Measurements from ENCODE around the gene FGF3. TPM values are rescaled to one million over a fixed set of nuclear protein-coding genes. Genes with fewer than 3 reads are reported as not detected.
"Not testable (repeated sequence)": the region's sequence is repeated elsewhere in the genome, so short reads cannot be mapped to it uniquely, and the experiment has no call there.

FGF3 gene
- total RNA-seq, 1 experiment from 2014 or later, result not detected

DNA sequence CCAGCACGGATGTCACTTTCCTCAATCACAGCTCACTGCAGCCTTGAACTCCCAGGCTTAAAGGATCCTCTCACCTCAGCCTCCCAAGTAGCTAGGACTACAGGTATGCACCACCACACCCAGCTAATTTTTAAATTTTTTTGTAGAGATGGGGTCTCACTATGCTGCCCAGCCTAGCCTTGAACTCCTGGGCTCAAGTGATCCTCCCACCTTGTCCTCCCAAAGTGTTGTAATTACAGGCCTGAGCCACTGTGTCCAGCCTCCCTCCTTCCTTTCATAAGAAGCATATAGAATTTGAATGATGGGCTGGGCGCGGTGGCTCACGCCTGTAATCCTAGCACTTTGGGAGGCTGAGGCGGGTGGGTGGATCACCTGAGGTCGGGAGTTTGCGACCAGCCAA is 54.3 kb downstream of the FGF3 start:
- DNase-seq; H3K27me3 ChIP-seq (ENCODE audit: low read length); H3K9me3 ChIP-seq (ENCODE audit: low read length); H3K4me2 ChIP-seq (ENCODE audit: low read depth, low read length, poor library complexity, severe bottlenecking); H3K4me3 ChIP-seq (ENCODE audit: low read length); H4K20me1 ChIP-seq (ENCODE audit: insufficient read depth, low read depth, low read length); H3K27ac ChIP-seq (ENCODE audit: low read length); H3K79me2 ChIP-seq (ENCODE audit: low read length); H2AFZ ChIP-seq (ENCODE audit: low read length); H3K4me1 ChIP-seq (ENCODE audit: low read length); H3K9me2 ChIP-seq (replicated peaks; ENCODE audit: insufficient read depth, low read length); H3K9ac ChIP-seq (ENCODE audit: low read length); H3K36me3 ChIP-seq (ENCODE audit: insufficient read depth, low read length): not testable (repeated sequence)

DNA sequence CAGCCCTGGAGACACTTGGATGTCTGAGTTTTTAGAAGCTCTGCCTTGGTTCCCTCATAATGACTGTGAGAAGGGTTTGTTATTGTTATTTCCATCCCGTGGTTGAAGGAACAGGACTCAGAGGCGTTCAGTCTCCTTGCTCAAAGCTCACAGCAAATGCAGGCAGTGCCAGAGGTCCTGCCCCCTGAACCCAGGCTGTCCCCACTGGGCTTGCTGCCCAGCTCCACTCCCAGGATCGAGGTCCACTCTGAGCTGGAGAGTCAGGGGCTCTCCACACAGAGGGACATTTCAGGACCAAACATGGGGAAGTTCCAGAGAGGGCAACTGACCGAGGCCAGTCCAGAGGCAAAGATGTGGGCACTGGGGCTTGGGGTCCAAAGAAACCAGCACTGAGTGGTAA is 58.9 kb downstream of the FGF3 start:
- Histone ChIP-seq H2AFZ (ENCODE audit: low read length) (no peak overlapping the region), H3K4me1 (ENCODE audit: low read length) (no peaks in the 10 kb centered on the region), H3K27ac (ENCODE audit: low read length) (no peak overlapping the region), H3K79me2 (ENCODE audit: low read length) (no peaks in the 10 kb centered on the region), H3K27me3 (ENCODE audit: low read length) (no peaks in the 10 kb centered on the region), H4K20me1 (ENCODE audit: insufficient read depth, low read depth, low read length) (no peaks in the 10 kb centered on the region), H3K9me2 (replicated peaks; ENCODE audit: insufficient read depth, low read length) (no peaks in the 10 kb centered on the region), H3K4me3 (ENCODE audit: low read length) (no peak overlapping the region), H3K9me3 (ENCODE audit: low read length) (no peaks in the 10 kb centered on the region), H3K9ac (ENCODE audit: low read length) (no peak overlapping the region), H3K36me3 (ENCODE audit: insufficient read depth, low read length) (no peaks in the 10 kb centered on the region), H3K4me2 (ENCODE audit: low read depth, low read length, poor library complexity, severe bottlenecking) (no peak overlapping the region)
- DNase-seq, result no peak

Other genes starting within 250 kb of the FGF3 start
- gene CCND1, start 178.3 kb downstream of the FGF3 start, total RNA-seq (2014; rRNA removed; shearing (Covaris generic); ENCODE audit: low replicate concordance), result 0.54 and 4.3 TPM in 2 replicates
- 24.2 and 26.2 TPM in 2 replicates for gene LTO1, start 144.1 kb downstream of the FGF3 start, total RNA-seq (2014; rRNA removed; shearing (Covaris generic); ENCODE audit: low replicate concordance)
- not detected in 2 replicates for gene FGF19, start 115.4 kb downstream of the FGF3 start, total RNA-seq (2014; rRNA removed; shearing (Covaris generic); ENCODE audit: low replicate concordance)
- gene FGF4, start 44.1 kb downstream of the FGF3 start, total RNA-seq (2014; rRNA removed; shearing (Covaris generic); ENCODE audit: low replicate concordance), result not detected in 2 replicates

Data from Karpas-422 (cell line).